HL-60 (cell line): Measurements from ENCODE around the gene MYOM1.
A peak's percentile ranks its signal among the peaks of the same experiment; 100 is the strongest.
"Not testable (repeated sequence)": the region's sequence is repeated elsewhere in the genome, so short reads cannot be mapped to it uniquely, and the experiment has no call there.

Experiments used
- DNase-seq, 2 experiments: peaks; one replicate each; pipeline ENCODE4 v3.0.0-alpha.2; 2010 to 2020; ENCODE audit warnings: low read depth in 1 of 2, low spot score in 1 of 2
- H3K27ac ChIP-seq: fragments of 250-450 bp; sonication (Bioruptor Pico); replicated peaks from 2 replicates; pipeline ENCODE4 v1.5.1; 2020; ENCODE audit warnings: mild to moderate bottlenecking, moderate library complexity
- H3K27me3 ChIP-seq: fragments of 250-450 bp; sonication (Bioruptor Pico); 2 replicates; pipeline ENCODE4 v1.5.1; 2021; ENCODE audit warnings: mild to moderate bottlenecking, moderate library complexity; ENCODE audit not compliant: insufficient read depth, poor library complexity, severe bottlenecking
- H3K4me3 ChIP-seq: replicated peaks from 2 replicates; pipeline ENCODE4 v1.5.1; 2011; ENCODE audit warnings: mild to moderate bottlenecking, control low read depth, low read length; ENCODE audit not compliant: insufficient read depth
- CTCF ChIP-seq: IDR thresholded peaks from one replicate; pipeline ENCODE4 v1.5.1; 2011; ENCODE audit warnings: low read length, control low read depth, inconsistent platforms; ENCODE audit not compliant: insufficient read depth
- GABPA ChIP-seq: IDR thresholded peaks from 2 replicates; pipeline ENCODE4 v1.6.1; 2012; ENCODE audit warnings: low read depth
- POLR2AphosphoS5 ChIP-seq: IDR thresholded peaks from 2 replicates; pipeline ENCODE4 v1.6.1; 2012; ENCODE audit warnings: low read depth
- REST ChIP-seq: IDR thresholded peaks from 2 replicates; pipeline ENCODE4 v1.6.1; 2012; ENCODE audit warnings: low read depth; ENCODE audit not compliant: insufficient replicate concordance
- SPI1 ChIP-seq: IDR thresholded peaks from 2 replicates; pipeline ENCODE4 v1.6.1; 2012; ENCODE audit warnings: low read depth, mild to moderate bottlenecking, borderline replicate concordance

The MYOM1 gene

GRCh38 chr18:3199942-3200645 is 19.7 kb downstream of the MYOM1 start:
- no peak for TF ChIP-seq SPI1
- TF ChIP-seq POLR2AphosphoS5 = no peak
- no peak for TF ChIP-seq GABPA
- no peak for TF ChIP-seq REST
- TF ChIP-seq CTCF = no peak
- Histone ChIP-seq H3K4me3 (no peak overlapping the region), H3K27me3 (no peaks in the 10 kb centered on the region), H3K27ac (no peak overlapping the region)
- no peak for DNase-seq

DNA sequence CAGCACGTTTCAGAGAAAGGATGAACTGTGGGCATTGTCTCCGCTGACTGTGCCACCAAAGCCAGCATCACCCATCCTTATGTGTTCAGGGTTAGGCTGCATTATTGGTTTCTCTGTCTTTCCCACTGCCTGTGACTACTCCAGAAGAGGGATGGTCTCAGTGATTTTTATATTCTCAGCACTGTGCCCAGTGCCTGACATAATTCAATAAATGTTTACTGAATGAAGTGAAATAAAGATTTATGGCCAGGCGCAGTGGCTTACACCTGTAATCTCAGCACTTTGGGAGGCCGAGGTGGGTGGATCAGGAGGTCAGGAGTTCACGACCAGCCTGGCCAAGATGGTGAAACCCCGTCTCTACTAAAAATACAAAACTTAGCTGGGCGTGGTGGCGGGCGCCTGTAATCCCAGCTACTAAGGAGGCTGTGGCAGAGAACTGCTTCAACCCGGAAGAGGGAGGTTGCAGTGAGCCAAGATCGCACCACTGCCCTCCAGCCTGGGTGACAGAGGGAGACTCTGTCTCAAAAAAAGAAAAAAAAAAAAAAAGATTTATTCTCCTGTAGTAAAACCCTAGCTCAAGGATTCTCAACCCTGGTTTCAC is 21.4 kb downstream of the MYOM1 start:
- not testable (repeated sequence) for H3K27ac ChIP-seq

DNA sequence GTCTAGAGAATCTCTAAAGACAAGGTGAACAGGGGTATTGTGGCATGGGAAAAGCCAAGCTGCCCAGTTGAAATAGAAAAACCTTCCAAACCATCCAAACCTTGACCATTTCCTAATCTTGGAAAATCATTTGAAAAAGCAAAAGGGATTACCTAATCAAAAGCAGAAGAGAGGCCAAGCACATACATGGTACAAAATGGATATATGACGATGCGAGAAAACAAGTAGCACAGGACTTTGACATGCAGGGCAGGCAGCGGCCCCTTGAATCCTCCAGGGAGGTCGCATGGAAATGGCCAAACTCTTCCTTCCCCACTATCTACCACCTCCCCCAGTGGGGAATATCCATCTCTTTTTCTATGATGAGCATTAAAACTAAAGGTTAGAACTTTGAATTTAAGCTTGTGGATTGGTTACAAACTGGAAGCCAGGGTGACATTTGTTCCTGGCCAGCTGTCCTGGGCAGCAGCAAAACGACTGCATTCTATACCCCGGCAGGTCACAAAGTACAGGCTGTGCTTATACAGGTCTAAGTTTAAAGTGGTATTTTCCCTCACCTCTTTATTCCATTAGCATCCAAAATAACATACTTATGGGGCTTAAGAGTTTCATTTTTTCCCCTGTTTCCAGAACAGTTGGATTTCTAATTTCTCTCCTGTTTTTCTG is 24.7 kb downstream of the MYOM1 start:
- Histone ChIP-seq H3K27ac (no peak overlapping the region), H3K27me3 (no peaks in the 10 kb centered on the region), H3K4me3 (no peak overlapping the region)
- no peak for DNase-seq
- TF ChIP-seq SPI1 (no peak), GABPA (no peak), POLR2AphosphoS5 (no peak), REST (no peak), CTCF (no peak)

More for the DNA sequence above, 21.4 kb downstream of the MYOM1 start:
- not testable (repeated sequence) for DNase-seq, H3K4me3 ChIP-seq, H3K27me3 ChIP-seq

- no peaks in the 10 kb centered on the region for H3K27me3 ChIP-seq
- DNase-seq = no peak
- TF ChIP-seq REST (no peak), SPI1 (peak; percentile 67; the same call in 1 of the 2 replicates)
- no peak overlapping the region for H3K27ac ChIP-seq
- H3K4me3 ChIP-seq = no peak overlapping the region
Observed at GRCh38 chr18:3193331-3193730, 26.4 kb downstream of the MYOM1 start.
